ENCODE measurements around the gene UBE2V1. TPM values are rescaled to one million over a fixed set of nuclear protein-coding genes. Genes with fewer than 3 reads are reported as not detected.

The UBE2V1 gene
- 48.4 TPM for total RNA-seq

DNA sequence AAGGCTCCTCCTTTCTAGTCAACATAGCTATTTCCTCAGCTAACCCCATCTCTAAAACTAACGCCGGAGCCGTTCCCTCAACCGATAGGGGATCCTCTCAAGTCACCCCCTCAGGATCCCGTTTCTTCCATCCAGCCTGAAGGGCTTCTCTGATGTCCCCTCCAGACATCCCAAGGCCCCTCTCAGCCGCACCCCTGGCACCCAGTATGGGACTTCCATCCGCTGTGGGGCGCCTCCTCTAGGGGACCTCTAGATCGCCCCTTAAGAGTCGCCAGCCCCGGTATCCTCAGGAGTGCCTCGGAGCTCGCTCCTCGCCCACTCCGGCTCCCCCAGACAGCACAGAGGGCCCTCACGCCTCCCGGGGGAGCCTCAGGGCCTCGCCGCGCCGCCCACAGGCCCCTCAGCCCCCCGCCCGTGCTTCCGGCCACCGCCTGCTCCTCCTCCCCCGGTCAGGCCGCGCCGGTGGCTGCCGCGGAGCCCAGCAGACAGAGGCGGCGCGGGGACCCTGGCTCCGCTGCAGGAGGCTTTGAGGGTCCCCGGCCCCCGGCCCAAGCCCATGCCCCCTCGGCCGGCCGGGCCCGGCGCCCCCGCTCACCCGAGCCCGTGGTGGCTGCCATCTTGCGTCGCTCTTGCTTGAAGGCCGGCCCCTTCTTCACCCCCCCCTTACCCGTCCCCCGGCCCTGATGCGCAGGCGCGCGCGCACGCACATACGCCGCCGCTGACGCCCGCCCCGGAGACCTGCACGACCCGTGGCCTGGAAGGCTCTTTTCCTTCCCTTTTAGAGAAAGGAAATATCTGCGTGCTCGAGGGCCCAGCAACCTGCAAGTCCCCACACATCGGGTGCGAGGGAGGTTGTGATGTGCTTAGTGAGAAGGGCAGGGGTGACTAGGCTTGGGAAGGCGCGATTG lies at the start of gene UBE2V1:
Gene UBE2V1 (minus strand): TSS at position 639 of the 908 bp plus-strand sequence. CDS start 22 bp downstream, at position 617.

DNA sequence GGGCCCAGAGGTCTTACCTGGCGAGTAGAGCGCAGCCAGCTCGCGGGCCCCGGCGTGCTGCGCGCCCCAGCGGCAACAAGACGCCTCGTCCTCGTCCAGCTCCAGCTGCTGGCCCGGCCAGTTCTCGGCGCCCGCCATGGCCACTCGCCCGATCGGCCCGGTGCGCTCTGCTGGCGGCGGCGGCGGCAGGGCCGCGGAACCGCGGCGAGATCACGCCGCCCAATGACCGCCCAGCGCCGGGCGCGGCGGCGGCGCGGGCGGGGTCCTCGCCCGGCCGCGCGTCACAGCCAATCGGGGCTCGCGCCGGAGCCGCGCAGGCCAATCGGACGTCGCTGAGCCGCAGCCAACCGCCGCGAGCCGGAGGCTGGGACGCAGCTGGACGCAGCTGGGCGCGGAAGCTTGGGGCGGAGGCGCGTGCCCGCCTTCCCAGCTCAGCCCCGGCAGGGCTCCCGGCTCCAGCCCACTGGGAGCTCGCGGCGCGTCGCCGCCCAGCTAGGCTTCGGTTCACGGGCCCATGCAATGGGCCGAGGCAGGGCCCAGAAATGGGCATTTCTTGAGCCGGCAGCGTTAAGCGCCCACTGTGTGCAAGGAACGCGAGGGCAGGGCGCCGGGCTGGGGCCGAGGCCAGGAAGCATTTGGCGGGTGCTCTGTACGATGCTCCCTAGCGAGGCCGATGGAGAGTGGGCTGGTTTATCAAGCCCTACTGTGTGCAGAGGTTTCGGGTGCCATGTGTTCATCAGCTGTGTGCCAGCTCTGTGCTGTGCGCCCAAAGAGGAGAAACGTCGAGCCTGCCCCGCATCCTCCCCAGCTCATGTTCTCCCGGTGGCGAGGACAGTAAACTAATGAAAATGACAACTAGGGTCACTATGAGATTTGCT lies 40.8 kb upstream of the UBE2V1 start, which contains the start of gene PEDS1:
Gene PEDS1 (minus strand): TSS at position 224 of the 878 bp plus-strand sequence. CDS start 86 bp downstream, at position 138.

Other genes starting within 250 kb of the UBE2V1 start
- gene SPATA2, start 197.6 kb downstream of the UBE2V1 start, total RNA-seq, result 3.2 TPM
- gene RNF114, start 176.8 kb downstream of the UBE2V1 start, total RNA-seq, result 36.7 TPM
- 0.23 TPM for gene SNAI1, start 130.2 kb downstream of the UBE2V1 start, total RNA-seq
- gene PEDS1, start 40.6 kb upstream of the UBE2V1 start, total RNA-seq, result 14.1 TPM
- gene CEBPB, start 77.7 kb upstream of the UBE2V1 start, total RNA-seq, result 2.8 TPM